GM18870 (cell line): Measurements from ENCODE around the gene LGALS1.
"Not testable (repeated sequence)": the region's sequence is repeated elsewhere in the genome, so short reads cannot be mapped to it uniquely, and the experiment has no call there.

Experiments
- ATAC-seq: cut with Tn5 transposase; IDR thresholded peaks from one replicate; pipeline ENCODE4 v1.9.1; 2021; ENCODE audit warnings: moderate library complexity; ENCODE audit not compliant: unreplicated experiment

The LGALS1 gene

DNA sequence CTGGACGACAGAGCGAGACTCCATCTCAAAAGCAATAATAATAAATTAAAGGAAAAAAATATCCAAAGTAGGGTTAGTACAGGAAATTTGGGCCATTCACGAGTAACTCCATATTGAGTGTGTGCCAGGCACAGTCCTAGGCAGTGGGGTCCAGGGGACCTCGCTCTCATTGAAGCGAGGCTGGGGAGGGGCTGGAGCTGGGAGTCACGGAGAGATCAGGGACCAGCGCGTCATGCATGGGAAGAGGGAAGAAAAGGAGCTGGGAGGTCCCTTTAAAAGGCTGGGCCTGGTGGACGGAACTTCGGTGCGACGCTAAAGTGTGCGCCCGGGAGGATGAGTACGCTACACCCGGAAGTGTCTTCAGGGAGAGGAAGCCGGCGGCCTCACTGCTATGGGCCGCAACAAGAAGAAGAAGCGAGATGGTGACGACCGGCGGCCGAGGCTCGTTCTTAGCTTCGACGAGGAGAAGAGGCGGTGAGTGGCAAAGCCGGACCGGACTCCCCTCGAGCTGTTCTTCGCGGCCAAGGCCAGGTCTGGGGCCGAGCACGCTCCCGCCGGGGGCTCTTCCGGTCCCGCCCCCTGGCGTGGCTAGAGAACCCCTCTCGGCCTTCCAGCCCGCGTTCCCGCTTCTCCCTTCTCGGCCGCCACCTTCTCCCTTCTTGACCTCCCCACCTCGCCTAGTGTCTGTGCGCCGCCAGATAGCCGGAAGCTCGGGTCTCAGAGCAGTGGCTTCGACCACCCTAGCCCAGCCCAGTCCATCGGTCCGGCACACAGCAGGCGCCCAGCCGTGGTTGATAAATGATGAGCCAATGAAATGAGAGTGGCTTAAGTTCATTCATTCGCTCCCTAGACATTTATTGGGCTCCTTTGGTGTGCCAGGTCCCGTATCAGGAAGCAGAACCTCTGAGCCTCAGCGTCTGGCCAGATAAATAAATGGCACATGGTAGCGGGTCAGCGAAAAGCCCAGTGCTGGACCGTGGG is 10.9 kb downstream of the LGALS1 start, which contains the start of gene NOL12:
Gene NOL12, plus strand, starts transcription at position 342 of the 981 bp plus-strand sequence. Its CDS starts 50 bp downstream, at position 392.
- ATAC-seq = no peak

GRCh38 chr22:37690407-37690806 is 15.0 kb downstream of the LGALS1 start:
- no peak for ATAC-seq

GRCh38 chr22:37690901-37691504 is 15.6 kb downstream of the LGALS1 start:
- no peak for ATAC-seq

DNA sequence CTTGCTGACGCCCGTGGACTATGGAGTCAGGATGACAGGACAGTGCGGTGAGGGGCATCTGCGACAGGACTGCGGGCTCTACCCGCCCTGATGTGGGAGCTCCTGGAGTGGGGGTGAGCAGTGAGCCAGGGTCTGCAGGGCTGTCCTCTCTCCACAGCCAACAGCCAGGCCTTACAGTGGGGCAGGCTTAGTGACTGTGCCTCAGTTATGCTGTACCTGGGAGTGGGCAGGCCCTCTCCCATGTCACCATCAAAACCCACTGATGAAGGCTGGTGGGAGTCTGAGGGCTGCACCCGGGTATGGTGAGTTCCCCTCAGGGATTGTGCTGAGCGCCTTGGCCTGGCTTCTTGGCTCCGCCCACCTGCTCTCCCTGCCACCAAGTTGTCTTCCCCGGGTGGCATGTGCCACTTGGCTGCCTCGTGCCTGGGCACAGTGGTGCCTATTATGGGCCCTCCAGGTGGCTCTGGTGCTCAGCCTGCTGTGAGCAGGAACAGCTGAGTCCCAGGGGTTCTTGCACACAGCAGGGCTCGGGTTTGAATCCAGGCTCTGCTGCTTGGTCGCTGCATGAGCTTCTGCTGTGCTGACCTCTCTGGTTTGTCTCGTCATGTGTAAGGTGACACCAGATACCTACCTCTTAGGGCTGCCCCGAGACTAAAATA is 17.3 kb downstream of the LGALS1 start:
- ATAC-seq = no peak

DNA sequence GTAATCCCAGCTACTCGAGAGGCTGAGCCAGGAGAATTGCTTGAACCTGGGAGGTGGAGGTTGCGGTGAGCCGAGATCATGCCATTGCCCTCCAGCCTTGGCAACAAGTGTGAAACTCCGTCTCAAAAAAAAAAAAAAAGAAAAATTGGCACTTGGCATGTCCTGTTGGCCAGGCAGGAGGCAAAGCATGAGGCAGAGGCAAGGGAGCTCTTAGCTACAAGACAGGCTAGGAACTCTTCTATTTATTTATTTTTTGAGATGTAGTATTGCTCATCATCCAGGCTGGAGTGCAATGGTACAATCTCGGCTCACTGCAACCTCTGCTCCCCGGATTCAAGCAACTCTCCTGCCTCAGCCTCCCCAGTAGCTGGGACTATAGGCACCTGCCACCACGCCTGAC is 18.7 kb downstream of the LGALS1 start:
- not testable (repeated sequence) for ATAC-seq

- ATAC-seq = not testable (repeated sequence)
Observed at GRCh38 chr22:37696260-37696656, 20.8 kb downstream of the LGALS1 start.

- ATAC-seq = peak; percentile 48
Observed at GRCh38 chr22:37696657-37697537, 21.5 kb downstream of the LGALS1 start, which contains the start of gene TRIOBP. TRIOBP (plus strand) TSS chr22:37697048; CDS start chr22:37701366, 4,318 bp downstream.

GRCh38 chr22:37697538-37697835 is 22.1 kb downstream of the LGALS1 start:
- ATAC-seq = no peak

DNA sequence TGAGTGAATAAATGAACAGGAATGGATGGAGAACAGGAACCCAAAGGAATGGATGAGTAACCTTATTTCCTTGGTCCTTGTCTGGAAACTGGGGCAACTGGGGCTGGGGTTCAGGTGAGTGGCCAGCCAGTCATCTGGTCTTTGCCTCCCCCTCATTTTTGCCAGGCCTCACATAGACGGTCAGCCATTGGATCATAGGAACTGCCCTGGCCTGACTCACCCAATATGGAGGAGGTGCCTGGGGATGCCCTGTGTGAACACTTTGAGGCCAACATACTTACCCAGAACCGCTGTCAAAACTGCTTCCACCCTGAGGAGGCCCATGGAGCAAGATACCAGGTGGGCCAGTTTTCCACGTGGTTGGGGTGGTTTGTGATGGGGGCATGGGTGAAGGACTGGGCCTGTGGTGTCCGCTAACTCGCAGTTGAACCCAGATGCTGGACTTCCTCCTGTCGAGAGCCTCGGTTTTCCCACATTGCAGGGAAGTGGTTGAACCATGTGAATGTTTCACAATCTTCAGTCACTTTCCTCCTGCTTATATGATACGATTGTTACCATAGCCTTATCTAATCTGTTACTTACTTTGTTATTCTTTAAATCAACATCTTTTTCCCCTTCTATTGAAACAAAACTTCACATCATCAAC is 25.8 kb downstream of the LGALS1 start:
- no peak for ATAC-seq

GRCh38 chr22:37703906-37704305 is 28.5 kb downstream of the LGALS1 start:
- no peak for ATAC-seq

GRCh38 chr22:37704645-37705044 is 29.2 kb downstream of the LGALS1 start:
- no peak for ATAC-seq

GRCh38 chr22:37705205-37705604 is 29.8 kb downstream of the LGALS1 start:
- no peak for ATAC-seq

- no peak for ATAC-seq
Observed at GRCh38 chr22:37708580-37709444, 33.4 kb downstream of the LGALS1 start.

DNA sequence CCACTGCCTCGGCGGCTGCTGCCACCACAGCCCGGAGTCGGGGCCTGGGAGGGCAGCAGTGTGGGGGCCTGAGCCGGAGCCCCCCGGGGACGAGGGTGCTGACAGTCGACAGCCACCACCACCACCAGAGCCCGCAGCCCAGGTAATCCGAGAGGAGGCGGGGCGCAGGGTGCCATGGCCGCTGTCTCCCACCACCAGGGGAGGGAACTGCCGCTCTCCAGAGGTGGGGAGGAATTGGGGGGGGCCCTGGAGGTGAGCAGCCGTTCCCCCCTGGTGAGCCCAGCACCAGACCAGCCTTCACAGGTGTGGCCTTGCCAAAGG is 34.0 kb downstream of the LGALS1 start:
- ATAC-seq = no peak

- no peak for ATAC-seq
Observed at GRCh38 chr22:37710675-37711074, 35.2 kb downstream of the LGALS1 start.

GRCh38 chr22:37711490-37711889 is 36.1 kb downstream of the LGALS1 start:
- no peak for ATAC-seq

GRCh38 chr22:37713761-37714160 is 38.3 kb downstream of the LGALS1 start:
- ATAC-seq = no peak

DNA sequence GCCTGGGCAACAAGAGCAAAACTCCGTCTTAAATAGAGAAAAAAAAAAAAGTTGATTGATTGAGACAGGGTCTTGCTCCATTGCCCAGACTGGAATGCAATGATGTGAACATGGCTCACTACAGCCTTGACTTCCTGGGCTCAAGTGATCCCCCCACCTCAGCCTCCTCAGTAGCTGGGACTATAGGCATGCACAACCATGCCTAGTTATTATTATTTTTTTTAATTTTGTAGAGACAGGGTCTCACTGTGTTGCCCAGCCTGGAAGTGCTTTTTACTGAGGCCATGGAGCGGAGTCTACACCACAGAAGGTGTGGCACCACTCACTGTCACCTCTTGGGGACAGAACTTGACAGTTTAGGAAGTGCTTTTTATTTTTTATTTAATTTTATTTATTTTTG is 39.2 kb downstream of the LGALS1 start:
- no peak for ATAC-seq

DNA sequence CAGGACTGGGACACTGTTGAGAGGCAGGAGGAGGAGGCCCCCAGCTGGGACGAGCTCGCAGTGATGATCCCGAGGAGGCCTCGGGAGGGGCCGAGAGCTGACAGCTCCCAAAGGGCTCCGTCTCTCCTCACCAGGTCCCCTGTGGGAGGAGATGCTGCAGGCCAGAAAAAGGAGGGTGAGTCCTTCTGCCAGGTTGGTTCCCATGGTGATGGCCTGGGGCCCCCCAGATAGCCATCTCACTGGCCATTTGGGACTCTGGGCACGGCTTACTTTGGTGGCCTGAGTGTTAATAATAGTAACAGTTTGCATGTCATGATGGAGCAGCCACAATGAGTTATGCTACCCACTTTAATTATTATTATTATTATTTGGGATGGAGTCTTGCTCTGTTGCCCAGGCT is 40.3 kb downstream of the LGALS1 start:
- ATAC-seq = no peak
